HL-60 (cell line): ENCODE results near the gene DES.
"Not testable (repeated sequence)": the region's sequence is repeated elsewhere in the genome, so short reads cannot be mapped to it uniquely, and the experiment has no call there.

ENCODE experiments used
- DNase-seq, 2 experiments: peaks; one replicate each; pipeline ENCODE4 v3.0.0-alpha.2; 2010 to 2020; ENCODE audit warnings: low read depth in 1 of 2, low spot score in 1 of 2
- H3K27ac ChIP-seq: fragments of 250-450 bp; sonication (Bioruptor Pico); replicated peaks from 2 replicates; pipeline ENCODE4 v1.5.1; 2020; ENCODE audit warnings: mild to moderate bottlenecking, moderate library complexity
- H3K27me3 ChIP-seq: fragments of 250-450 bp; sonication (Bioruptor Pico); 2 replicates; pipeline ENCODE4 v1.5.1; 2021; ENCODE audit warnings: mild to moderate bottlenecking, moderate library complexity; ENCODE audit not compliant: insufficient read depth, poor library complexity, severe bottlenecking
- H3K4me3 ChIP-seq: replicated peaks from 2 replicates; pipeline ENCODE4 v1.5.1; 2011; ENCODE audit warnings: mild to moderate bottlenecking, control low read depth, low read length; ENCODE audit not compliant: insufficient read depth
- CTCF ChIP-seq: IDR thresholded peaks from one replicate; pipeline ENCODE4 v1.5.1; 2011; ENCODE audit warnings: low read length, control low read depth, inconsistent platforms; ENCODE audit not compliant: insufficient read depth
- GABPA ChIP-seq: IDR thresholded peaks from 2 replicates; pipeline ENCODE4 v1.6.1; 2012; ENCODE audit warnings: low read depth
- POLR2AphosphoS5 ChIP-seq: IDR thresholded peaks from 2 replicates; pipeline ENCODE4 v1.6.1; 2012; ENCODE audit warnings: low read depth
- SPI1 ChIP-seq: IDR thresholded peaks from 2 replicates; pipeline ENCODE4 v1.6.1; 2012; ENCODE audit warnings: low read depth, mild to moderate bottlenecking, borderline replicate concordance
- TF ChIP-seq, protein P1 (sequence below): IDR thresholded peaks from 2 replicates; pipeline ENCODE4 v1.6.1; 2012; ENCODE audit warnings: low read depth; ENCODE audit not compliant: insufficient replicate concordance

The DES gene

DNA sequence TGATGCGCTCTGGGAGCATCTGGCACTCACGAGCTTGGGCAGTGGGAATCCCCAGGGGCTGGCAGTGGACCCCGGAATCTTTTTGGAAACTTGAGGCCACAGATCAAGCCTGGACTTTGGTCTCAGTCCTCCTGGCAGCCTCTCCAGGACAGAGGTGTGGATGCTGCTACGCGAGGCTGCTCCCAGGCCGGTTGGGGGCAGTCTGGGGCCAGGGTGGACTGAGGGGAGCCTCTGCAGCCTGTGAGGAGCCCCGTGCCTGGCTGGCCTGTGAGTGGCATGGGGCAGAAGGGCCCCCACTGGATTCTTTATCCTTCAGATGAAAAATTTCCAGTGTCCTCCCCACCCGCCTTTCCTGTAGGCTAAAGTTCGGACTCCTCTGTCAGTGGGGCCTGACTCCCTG is 12.7 kb upstream of the DES start:
- TF ChIP-seq CTCF (no peak), GABPA (no peak)
- TF ChIP-seq, protein P1, sequence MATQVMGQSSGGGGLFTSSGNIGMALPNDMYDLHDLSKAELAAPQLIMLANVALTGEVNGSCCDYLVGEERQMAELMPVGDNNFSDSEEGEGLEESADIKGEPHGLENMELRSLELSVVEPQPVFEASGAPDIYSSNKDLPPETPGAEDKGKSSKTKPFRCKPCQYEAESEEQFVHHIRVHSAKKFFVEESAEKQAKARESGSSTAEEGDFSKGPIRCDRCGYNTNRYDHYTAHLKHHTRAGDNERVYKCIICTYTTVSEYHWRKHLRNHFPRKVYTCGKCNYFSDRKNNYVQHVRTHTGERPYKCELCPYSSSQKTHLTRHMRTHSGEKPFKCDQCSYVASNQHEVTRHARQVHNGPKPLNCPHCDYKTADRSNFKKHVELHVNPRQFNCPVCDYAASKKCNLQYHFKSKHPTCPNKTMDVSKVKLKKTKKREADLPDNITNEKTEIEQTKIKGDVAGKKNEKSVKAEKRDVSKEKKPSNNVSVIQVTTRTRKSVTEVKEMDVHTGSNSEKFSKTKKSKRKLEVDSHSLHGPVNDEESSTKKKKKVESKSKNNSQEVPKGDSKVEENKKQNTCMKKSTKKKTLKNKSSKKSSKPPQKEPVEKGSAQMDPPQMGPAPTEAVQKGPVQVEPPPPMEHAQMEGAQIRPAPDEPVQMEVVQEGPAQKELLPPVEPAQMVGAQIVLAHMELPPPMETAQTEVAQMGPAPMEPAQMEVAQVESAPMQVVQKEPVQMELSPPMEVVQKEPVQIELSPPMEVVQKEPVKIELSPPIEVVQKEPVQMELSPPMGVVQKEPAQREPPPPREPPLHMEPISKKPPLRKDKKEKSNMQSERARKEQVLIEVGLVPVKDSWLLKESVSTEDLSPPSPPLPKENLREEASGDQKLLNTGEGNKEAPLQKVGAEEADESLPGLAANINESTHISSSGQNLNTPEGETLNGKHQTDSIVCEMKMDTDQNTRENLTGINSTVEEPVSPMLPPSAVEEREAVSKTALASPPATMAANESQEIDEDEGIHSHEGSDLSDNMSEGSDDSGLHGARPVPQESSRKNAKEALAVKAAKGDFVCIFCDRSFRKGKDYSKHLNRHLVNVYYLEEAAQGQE, result no peak
- no peak overlapping the region for H3K27ac ChIP-seq
- no peaks in the 10 kb centered on the region for H3K27me3 ChIP-seq

GRCh38 chr2:219405958-219406860 is 12.0 kb upstream of the DES start:
- TF ChIP-seq CTCF (no peak), SPI1 (no peak), GABPA (no peak), POLR2AphosphoS5 (no peak)
- TF ChIP-seq, protein P1, result no peak
- DNase-seq, result no peak

More for the DNA sequence above, 12.7 kb upstream of the DES start:
- no peak overlapping the region for H3K4me3 ChIP-seq
- DNase-seq, result no peak

DNA sequence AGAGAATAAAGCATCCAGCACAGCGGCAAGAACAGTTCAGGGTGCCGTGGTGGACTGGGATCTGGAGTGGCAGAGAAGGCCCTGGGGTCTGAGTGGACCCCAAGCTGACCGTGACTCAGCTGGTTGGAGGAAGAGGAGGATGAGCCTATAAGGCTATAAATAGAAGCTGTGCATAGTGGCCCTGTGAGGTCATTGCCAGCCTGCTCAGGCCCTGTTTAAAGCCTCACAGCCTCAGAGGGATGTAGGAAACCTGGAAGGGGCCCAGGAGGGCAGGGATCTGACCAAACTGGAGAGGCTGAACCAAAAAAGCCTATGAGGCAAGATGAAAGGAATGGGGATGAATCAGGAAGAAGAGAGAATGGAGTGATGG is 11.3 kb upstream of the DES start:
- DNase-seq, result no peak
- Histone ChIP-seq H3K4me3 (no peak overlapping the region), H3K27ac (no peak overlapping the region), H3K27me3 (no peaks in the 10 kb centered on the region)
- TF ChIP-seq GABPA (no peak), SPI1 (no peak), POLR2AphosphoS5 (no peak), CTCF (no peak)
- TF ChIP-seq, protein P1, result no peak

More at GRCh38 chr2:219405958-219406860, 12.0 kb upstream of the DES start:
- H3K27ac ChIP-seq, result no peak overlapping the region
- no peak overlapping the region for H3K4me3 ChIP-seq
- no peaks in the 10 kb centered on the region for H3K27me3 ChIP-seq

DNA sequence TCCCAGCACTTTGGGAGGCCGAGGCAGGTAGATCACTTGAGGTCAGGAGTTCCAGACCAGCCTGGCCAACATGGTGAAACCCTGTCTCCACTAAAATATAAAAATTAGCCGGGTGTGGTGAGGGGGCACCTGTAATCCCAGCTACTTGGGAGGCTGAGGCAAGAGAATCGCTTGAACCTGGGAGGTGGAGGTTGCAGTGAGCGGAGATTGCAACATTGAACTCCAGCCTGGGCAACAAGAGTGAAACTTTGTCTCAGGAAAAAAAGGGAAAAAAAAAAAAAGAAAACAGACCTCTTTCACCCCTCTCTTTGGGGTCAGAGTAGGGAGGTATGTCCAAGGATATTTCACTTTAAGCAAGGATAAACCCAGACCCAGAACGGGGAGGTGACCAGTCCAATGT is 10.8 kb upstream of the DES start:
- H3K27ac ChIP-seq, DNase-seq, H3K4me3 ChIP-seq, H3K27me3 ChIP-seq: not testable (repeated sequence)
